Ovary (tissue), 3 donors: ENCODE measurements around the gene PCYT2.

Source experiments
- POLR2A ChIP-seq: fragments of 450-650 bp; IDR thresholded peaks from one replicate; pipeline ENCODE4 v1.6.1; 2017; ENCODE audit warnings: antibody characterized with exemption, mild to moderate bottlenecking, moderate library complexity
- TF ChIP-seq, protein P1 (sequence below), 3 donors: fragments of 450-650 bp in 2 of 3; fragments of 200-600 bp in 1 of 3; IDR thresholded peaks; one replicate each; pipeline versions ENCODE4 v1.5.1 to v1.8.0; 2016 to 2022; ENCODE audit warnings: antibody characterized with exemption in 3 of 3, mild to moderate bottlenecking in 1 of 3
- donor health status: DM: no; HTN: no; CAD: no.

GRCh38 chr17:81918832-81919545 is 7.8 kb upstream of the PCYT2 start:
- TF ChIP-seq, protein P1, sequence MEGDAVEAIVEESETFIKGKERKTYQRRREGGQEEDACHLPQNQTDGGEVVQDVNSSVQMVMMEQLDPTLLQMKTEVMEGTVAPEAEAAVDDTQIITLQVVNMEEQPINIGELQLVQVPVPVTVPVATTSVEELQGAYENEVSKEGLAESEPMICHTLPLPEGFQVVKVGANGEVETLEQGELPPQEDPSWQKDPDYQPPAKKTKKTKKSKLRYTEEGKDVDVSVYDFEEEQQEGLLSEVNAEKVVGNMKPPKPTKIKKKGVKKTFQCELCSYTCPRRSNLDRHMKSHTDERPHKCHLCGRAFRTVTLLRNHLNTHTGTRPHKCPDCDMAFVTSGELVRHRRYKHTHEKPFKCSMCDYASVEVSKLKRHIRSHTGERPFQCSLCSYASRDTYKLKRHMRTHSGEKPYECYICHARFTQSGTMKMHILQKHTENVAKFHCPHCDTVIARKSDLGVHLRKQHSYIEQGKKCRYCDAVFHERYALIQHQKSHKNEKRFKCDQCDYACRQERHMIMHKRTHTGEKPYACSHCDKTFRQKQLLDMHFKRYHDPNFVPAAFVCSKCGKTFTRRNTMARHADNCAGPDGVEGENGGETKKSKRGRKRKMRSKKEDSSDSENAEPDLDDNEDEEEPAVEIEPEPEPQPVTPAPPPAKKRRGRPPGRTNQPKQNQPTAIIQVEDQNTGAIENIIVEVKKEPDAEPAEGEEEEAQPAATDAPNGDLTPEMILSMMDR (IDR thresholded peaks at IDR 0.05): no peak
- no peak for TF ChIP-seq POLR2A
